K562 (cell line): Measurements from ENCODE around the gene ANKRD13B. TPM values are rescaled to one million over a fixed set of nuclear protein-coding genes. Genes with fewer than 3 reads are reported as not detected.

Experiments
- ARNT ChIP-seq, 2 experiments: fragments of 450-650 bp; IDR thresholded peaks; 2 replicates each; pipeline ENCODE4 v1.6.1; 2016; ENCODE audit warnings: mild to moderate bottlenecking in 1 of 2
- ASH1L ChIP-seq: fragments of 450-650 bp; IDR thresholded peaks from 2 replicates; pipeline ENCODE4 v1.6.1; 2018; ENCODE audit warnings: borderline replicate concordance, mild to moderate bottlenecking, low read depth; ENCODE audit not compliant: partially characterized antibody
- BRF1 ChIP-seq: IDR thresholded peaks from 3 replicates; pipeline ENCODE4 v1.6.1; 2011; ENCODE audit warnings: borderline replicate concordance, mild to moderate bottlenecking; ENCODE audit not compliant: insufficient read length; ENCODE audit errors: extremely low read depth
- CBX2 ChIP-seq: fragments of 200-600 bp; sonication (generic); IDR thresholded peaks from one replicate; pipeline ENCODE4 v1.6.1; 2012; ENCODE audit warnings: mild to moderate bottlenecking, low read length, inconsistent platforms; ENCODE audit not compliant: insufficient read depth, poor library complexity, severe bottlenecking
- CXXC5 ChIP-seq: fragments of 250-450 bp; sonication (Bioruptor Pico); IDR thresholded peaks from 2 replicates; pipeline ENCODE4 v1.8.0; 2022; ENCODE audit warnings: inconsistent platforms, mild to moderate bottlenecking, moderate library complexity
- ESRRA ChIP-seq: fragments of 450-650 bp; IDR thresholded peaks from 2 replicates; pipeline ENCODE4 v1.6.1; 2014; ENCODE audit warnings: low read depth, mild to moderate bottlenecking, moderate library complexity, borderline replicate concordance
- FOS ChIP-seq: IDR thresholded peaks from 3 replicates; pipeline ENCODE4 v1.6.1; 2011; ENCODE audit not compliant: insufficient read length; ENCODE audit errors: extremely low read depth
- FOXM1 ChIP-seq, 2 experiments: fragments of 450-650 bp in 1 of 2; sonication (generic) in 1 of 2; formaldehyde crosslinking in 1 of 2; IDR thresholded peaks; 2 replicates each; pipeline versions ENCODE4 v1.6.1 to v1.9.0; 2017 to 2022; ENCODE audit warnings: low read depth in 2 of 2, mild to moderate bottlenecking in 2 of 2, missing genetic modification reagents in 1 of 2, moderate library complexity in 1 of 2
- GTF2E2 ChIP-seq: fragments of 200-800 bp; sonication (Bioruptor generic); IDR thresholded peaks from 2 replicates; pipeline ENCODE4 v1.6.1; 2016; ENCODE audit warnings: missing genetic modification characterization, missing compliant biosample characterization
- MAZ ChIP-seq, 2 experiments: fragments of 450-650 bp in 1 of 2; sonication (generic) in 1 of 2; formaldehyde crosslinking; IDR thresholded peaks in 1 of 2; conservative IDR thresholded peaks in 1 of 2; 2 replicates each; pipeline versions ENCODE4 v1.4.0 to v1.5.0; 2020; ENCODE audit warnings: mild to moderate bottlenecking in 1 of 2, missing genetic modification reagents in 1 of 2
- MEF2D ChIP-seq: conservative IDR thresholded peaks from 2 replicates; pipeline ENCODE4 v1.6.1; 2016; ENCODE audit warnings: low read depth, missing genetic modification characterization, missing compliant biosample characterization
- WHSC1 ChIP-seq: IDR thresholded peaks from one replicate; pipeline ENCODE4 v1.6.1; 2012; ENCODE audit warnings: low read length, control low read depth, inconsistent platforms
- ZFPM2 ChIP-seq: fragments of 250-450 bp; sonication (Bioruptor Pico); IDR thresholded peaks from 2 replicates; pipeline ENCODE4 v1.5.1; 2022; ENCODE audit warnings: mild to moderate bottlenecking
- ZNF217 ChIP-seq: sonication (generic); formaldehyde crosslinking; IDR thresholded peaks from 2 replicates; pipeline ENCODE4 v1.8.0; 2022; ENCODE audit warnings: mild to moderate bottlenecking, missing genetic modification reagents
- ZNF354B ChIP-seq: fragments of 250-450 bp; sonication (Bioruptor Pico); IDR thresholded peaks from 2 replicates; pipeline ENCODE4 v1.4.0; 2020
- ZNF444 ChIP-seq: fragments of 250-450 bp; sonication (Bioruptor Pico); IDR thresholded peaks from 2 replicates; pipeline ENCODE4 v1.4.0; 2020; ENCODE audit warnings: mild to moderate bottlenecking, moderate library complexity
- ZSCAN29 ChIP-seq: fragments of 450-650 bp; IDR thresholded peaks from 2 replicates; pipeline ENCODE4 v1.6.1; 2017
- polyA plus RNA-seq, 8 experiments: library from polyadenylated mRNA; depleted of rRNA in 4 of 8; stranded (reverse) in 5 of 8; unstranded in 3 of 8; fragments of >200 nt; fragmentation: Nextera tagmentation in 2 of 8; fragmentation: Illumina TruSeq in 1 of 8; extraction: Ambion mirVana in 2 of 8; extraction: Trizol in 1 of 8; gene quantifications; 2 replicates each; pipeline versions ENCODE4 v1.2.1 to v1.2.3, GENCODE V29; 2011 to 2014; ENCODE audit warnings: inconsistent platforms in 1 of 8, missing spikeins in 1 of 8
- total RNA-seq, 7 experiments: library from RNA; depleted of rRNA in 6 of 7; stranded (reverse); fragments of >200 nt in 6 of 7; fragmentation: Illumina TruSeq in 2 of 7; extraction: Trizol in 2 of 7; gene quantifications; 2 replicates each; pipeline versions ENCODE4 v1.2.1 to v1.2.3, GENCODE V29; 2011 to 2021; ENCODE audit warnings: low replicate concordance in 1 of 7
- TF ChIP-seq, protein P1 (sequence below): fragments of 150-350 bp; conservative IDR thresholded peaks from 2 replicates; pipeline ENCODE4 v1.6.1; 2014; ENCODE audit warnings: low read length
- TF ChIP-seq, protein P2 (sequence below): fragments of 250-450 bp; sonication (Bioruptor Pico); IDR thresholded peaks from 2 replicates; pipeline ENCODE4 v1.4.0; 2020
- TF ChIP-seq, protein P3 (sequence below): fragments of 250-450 bp; sonication (Bioruptor Pico); IDR thresholded peaks from 2 replicates; pipeline ENCODE4 v1.5.0; 2020; ENCODE audit warnings: mild to moderate bottlenecking
- TF ChIP-seq, protein P4 (sequence below): fragments of 450-650 bp; formaldehyde crosslinking; IDR thresholded peaks from 2 replicates; pipeline ENCODE4 v1.4.0; 2020; ENCODE audit warnings: mild to moderate bottlenecking, mixed read lengths

The ANKRD13B gene
- total and polyA plus RNA-seq, 9 of the 15 experiments (the other 6 are each of a cell fraction or from before 2014, with no cell fraction given): 0.15 to 28.1 (median 4.6) TPM

DNA sequence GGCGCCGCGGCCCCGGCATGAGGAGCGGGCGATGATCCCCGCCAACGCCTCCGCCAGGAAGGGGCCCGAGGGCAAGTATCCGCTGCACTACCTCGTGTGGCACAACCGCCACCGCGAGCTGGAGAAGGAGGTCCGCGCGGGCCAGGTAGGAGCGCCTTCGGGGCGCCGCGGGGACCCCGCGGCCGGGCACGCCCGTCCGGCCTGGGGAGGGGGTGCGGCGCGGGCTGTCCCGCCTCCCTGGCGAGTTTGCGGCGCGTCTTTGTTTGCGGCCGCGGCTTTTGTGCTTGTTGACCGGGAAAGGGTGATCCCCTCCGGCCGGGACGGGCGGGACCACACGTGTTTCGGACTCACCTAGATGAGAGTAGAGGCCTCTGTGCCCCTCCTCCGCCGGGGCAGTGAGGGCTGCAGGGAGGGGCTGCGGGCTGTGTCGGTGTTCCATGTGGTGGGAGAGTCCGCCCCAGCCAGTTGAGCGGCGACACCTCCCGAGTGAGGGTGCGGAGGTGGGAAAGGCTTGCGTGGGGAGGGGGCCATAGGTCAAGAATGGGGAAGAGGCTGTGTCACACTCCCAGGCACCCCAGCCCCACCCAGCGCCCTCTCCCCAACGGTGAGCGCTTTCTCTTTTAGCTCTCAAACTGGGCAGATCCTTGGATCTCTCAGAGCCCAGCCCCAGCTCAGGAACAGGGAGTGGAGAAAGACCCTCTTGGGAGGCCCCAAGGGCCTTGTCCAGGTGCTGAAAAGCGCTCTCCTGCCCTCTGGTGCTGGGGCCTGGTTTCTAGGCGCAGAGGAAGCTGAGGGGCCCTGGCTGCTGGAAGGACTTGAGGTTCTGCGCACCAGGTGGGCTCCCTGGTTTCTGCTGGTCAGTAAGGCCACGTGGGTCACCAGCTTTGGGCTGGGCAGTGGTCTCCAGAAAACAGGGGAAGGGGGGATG lies 923 bp downstream of the ANKRD13B start (continued):
- TF ChIP-seq ZNF354B (CRISPR knock-in tag) (no peak), CBX2 (no peak), ZNF217 (CRISPR knock-in tag) (no peak), ESRRA (no peak), MAZ (CRISPR knock-in tag; conservative IDR thresholded peaks at IDR 0.05 in 1 of 2, IDR thresholded peaks at IDR 0.05 in 1 of 2) (peak in 1 of 2 experiments; percentile 92; a peak in 2 of 4 replicates), ZSCAN29 (no peak), FOS (no peak), GTF2E2 (no peak), ARNT (IDR thresholded peaks at IDR 0.05) (no peak), BRF1 (no peak), MEF2D (tag) (no peak), FOXM1 (IDR thresholded peaks at IDR 0.05; ENCODE audit: low read depth) (no peak), FOXM1 (CRISPR knock-in tag; IDR thresholded peaks at IDR 0.05; ENCODE audit: low read depth) (no peak), ZFPM2 (CRISPR knock-in tag) (no peak), WHSC1 (no peak), ASH1L (no peak), CXXC5 (CRISPR knock-in tag) (peak; percentile 27; the same call in 1 of the 2 replicates), ZNF444 (CRISPR knock-in tag) (no peak)
- TF ChIP-seq, protein P1, sequence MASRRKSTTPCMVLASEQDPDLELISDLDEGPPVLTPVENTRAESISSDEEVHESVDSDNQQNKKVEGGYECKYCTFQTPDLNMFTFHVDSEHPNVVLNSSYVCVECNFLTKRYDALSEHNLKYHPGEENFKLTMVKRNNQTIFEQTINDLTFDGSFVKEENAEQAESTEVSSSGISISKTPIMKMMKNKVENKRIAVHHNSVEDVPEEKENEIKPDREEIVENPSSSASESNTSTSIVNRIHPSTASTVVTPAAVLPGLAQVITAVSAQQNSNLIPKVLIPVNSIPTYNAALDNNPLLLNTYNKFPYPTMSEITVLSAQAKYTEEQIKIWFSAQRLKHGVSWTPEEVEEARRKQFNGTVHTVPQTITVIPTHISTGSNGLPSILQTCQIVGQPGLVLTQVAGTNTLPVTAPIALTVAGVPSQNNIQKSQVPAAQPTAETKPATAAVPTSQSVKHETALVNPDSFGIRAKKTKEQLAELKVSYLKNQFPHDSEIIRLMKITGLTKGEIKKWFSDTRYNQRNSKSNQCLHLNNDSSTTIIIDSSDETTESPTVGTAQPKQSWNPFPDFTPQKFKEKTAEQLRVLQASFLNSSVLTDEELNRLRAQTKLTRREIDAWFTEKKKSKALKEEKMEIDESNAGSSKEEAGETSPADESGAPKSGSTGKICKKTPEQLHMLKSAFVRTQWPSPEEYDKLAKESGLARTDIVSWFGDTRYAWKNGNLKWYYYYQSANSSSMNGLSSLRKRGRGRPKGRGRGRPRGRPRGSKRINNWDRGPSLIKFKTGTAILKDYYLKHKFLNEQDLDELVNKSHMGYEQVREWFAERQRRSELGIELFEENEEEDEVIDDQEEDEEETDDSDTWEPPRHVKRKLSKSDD: no peak
- TF ChIP-seq, protein P2, sequence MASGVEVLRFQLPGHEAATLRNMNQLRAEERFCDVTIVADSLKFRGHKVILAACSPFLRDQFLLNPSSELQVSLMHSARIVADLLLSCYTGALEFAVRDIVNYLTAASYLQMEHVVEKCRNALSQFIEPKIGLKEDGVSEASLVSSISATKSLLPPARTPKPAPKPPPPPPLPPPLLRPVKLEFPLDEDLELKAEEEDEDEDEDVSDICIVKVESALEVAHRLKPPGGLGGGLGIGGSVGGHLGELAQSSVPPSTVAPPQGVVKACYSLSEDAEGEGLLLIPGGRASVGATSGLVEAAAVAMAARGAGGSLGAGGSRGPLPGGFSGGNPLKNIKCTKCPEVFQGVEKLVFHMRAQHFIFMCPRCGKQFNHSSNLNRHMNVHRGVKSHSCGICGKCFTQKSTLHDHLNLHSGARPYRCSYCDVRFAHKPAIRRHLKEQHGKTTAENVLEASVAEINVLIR (CRISPR knock-in tag): no peak
- TF ChIP-seq, protein P3, sequence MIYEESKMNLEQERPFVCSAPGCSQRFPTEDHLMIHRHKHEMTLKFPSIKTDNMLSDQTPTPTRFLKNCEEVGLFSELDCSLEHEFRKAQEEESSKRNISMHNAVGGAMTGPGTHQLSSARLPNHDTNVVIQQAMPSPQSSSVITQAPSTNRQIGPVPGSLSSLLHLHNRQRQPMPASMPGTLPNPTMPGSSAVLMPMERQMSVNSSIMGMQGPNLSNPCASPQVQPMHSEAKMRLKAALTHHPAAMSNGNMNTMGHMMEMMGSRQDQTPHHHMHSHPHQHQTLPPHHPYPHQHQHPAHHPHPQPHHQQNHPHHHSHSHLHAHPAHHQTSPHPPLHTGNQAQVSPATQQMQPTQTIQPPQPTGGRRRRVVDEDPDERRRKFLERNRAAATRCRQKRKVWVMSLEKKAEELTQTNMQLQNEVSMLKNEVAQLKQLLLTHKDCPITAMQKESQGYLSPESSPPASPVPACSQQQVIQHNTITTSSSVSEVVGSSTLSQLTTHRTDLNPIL (CRISPR knock-in tag): no peak
- TF ChIP-seq, protein P4, sequence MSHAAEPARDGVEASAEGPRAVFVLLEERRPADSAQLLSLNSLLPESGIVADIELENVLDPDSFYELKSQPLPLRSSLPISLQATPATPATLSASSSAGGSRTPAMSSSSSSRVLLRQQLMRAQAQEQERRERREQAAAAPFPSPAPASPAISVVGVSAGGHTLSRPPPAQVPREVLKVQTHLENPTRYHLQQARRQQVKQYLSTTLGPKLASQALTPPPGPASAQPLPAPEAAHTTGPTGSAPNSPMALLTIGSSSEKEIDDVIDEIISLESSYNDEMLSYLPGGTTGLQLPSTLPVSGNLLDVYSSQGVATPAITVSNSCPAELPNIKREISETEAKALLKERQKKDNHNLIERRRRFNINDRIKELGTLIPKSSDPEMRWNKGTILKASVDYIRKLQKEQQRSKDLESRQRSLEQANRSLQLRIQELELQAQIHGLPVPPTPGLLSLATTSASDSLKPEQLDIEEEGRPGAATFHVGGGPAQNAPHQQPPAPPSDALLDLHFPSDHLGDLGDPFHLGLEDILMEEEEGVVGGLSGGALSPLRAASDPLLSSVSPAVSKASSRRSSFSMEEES (CRISPR knock-in tag): no peak
